Tibial nerve (tissue), 4 donors: Measurements from ENCODE around the gene LST1. TPM values are rescaled to one million over a fixed set of nuclear protein-coding genes. Genes with fewer than 3 reads are reported as not detected.
"Not testable (repeated sequence)": the region's sequence is repeated elsewhere in the genome, so short reads cannot be mapped to it uniquely, and the experiment has no call there.

Source experiments
- DNase-seq, 2 donors: peaks; one replicate each; pipeline ENCODE4 v3.0.0-alpha.2; 2019; ENCODE audit warnings: low spot score in 2 of 2
- H3K27ac ChIP-seq, 4 donors: fragments of 200-600 bp; sonication (generic) in 3 of 4; one replicate each; pipeline ENCODE4 v1.5.1; 2017 to 2019; ENCODE audit warnings: mild to moderate bottlenecking in 1 of 4
- H3K27me3 ChIP-seq, 2 donors: fragments of 200-600 bp; sonication (generic) in 1 of 2; one replicate each; pipeline versions ENCODE4 v1.5.1 to v1.6.0; 2017 to 2019
- H3K36me3 ChIP-seq, 3 donors: fragments of 200-600 bp; sonication (generic); one replicate each; pipeline ENCODE4 v1.5.1; 2018 to 2019
- H3K4me1 ChIP-seq, 4 donors: fragments of 200-600 bp; sonication (generic) in 3 of 4; one replicate each; pipeline ENCODE4 v1.5.1; 2017 to 2019
- H3K4me3 ChIP-seq, 4 donors: fragments of 200-600 bp; sonication (generic) in 3 of 4; one replicate each; pipeline ENCODE4 v1.5.1; 2017 to 2019; ENCODE audit warnings: mild to moderate bottlenecking in 1 of 4, moderate library complexity in 1 of 4
- H3K9me3 ChIP-seq, 4 donors: fragments of 200-600 bp; sonication (generic) in 3 of 4; one replicate each; pipeline ENCODE4 v1.5.1; 2017 to 2019
- EP300 ChIP-seq, 2 donors: sonication (generic); formaldehyde crosslinking; IDR thresholded peaks; one replicate each; pipeline ENCODE4 v1.6.1; 2017; ENCODE audit warnings: antibody characterized with exemption in 2 of 2, mild to moderate bottlenecking in 1 of 2
- POLR2A ChIP-seq, 2 donors: fragments of 450-650 bp; IDR thresholded peaks; one replicate each; pipeline ENCODE4 v1.6.1; 2017; ENCODE audit warnings: antibody characterized with exemption in 2 of 2, mild to moderate bottlenecking in 2 of 2, moderate library complexity in 2 of 2
- WGBS, 2 donors: methylation state at CpG; one replicate each; pipeline ENCODE4 v1.1.5; 2018; 5-methylcytosine and 5-hydroxymethylcytosine counted together
- total RNA-seq, 4 donors: library from RNA; depleted of rRNA; stranded (reverse); fragments of >200 nt; gene quantifications; one replicate each; pipeline ENCODE4 v1.1.0, GENCODE V29; 2016
- TF ChIP-seq, protein P1 (sequence below), 5 experiments: fragments of 200-600 bp in 3 of 5; fragments of 450-650 bp in 2 of 5; sonication (generic) in 3 of 5; IDR thresholded peaks; one replicate each; pipeline ENCODE4 v1.5.1; 2016 to 2019; ENCODE audit warnings: antibody characterized with exemption in 5 of 5, mild to moderate bottlenecking in 3 of 5, moderate library complexity in 2 of 5

The LST1 gene
- total RNA-seq, 4 donors from 2014 or later: 15.7 to 86.5 (median 20.8) TPM

DNA sequence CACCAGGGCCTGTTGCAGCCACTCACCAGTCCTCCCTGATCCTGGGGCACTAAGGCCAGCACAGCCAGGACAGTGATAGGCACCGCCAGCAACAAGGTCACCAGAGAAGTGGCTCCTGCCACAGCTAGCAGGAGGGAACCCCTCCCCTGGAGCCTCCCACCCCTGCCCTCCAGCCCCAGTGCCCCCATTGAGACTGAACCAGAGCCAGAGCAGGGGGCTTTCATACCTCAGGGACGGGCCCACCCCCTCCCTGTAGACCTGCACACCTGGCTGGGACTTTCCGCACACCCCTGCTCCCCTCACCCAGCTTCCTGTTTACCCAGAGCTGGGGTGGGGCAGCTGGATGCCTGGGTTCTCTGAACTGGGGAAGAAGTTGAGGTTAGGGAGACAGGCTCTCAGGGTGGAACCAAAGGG, 3.8 kb upstream of the LST1 start, which contains the start of gene LTB:
Gene LTB, minus strand, starts transcription at position 195 of the 414 bp plus-strand sequence. Its CDS starts 7 bp downstream, at position 188.
- Histone ChIP-seq H3K27ac (peak within 1 kb of the TSS; percentile 9 to 87 (median 67)), H3K27me3 (peaks cover 0 to 3% of the 10 kb centered on the region in 2 donors), H3K4me1 (peaks cover 0 to 19% (median 8%) of the 10 kb centered on the region in 4 donors), H3K9me3 (no peaks in the 10 kb centered on the region), H3K36me3 (no peaks in the 10 kb centered on the region), H3K4me3 (peak within 1 kb of the TSS; percentile 41 to 80 (median 67))
- DNase-seq: no peak
- 61 to 79% methylated on average over 3 of the region's 3 CpGs for WGBS, 2 donors
- TF ChIP-seq, protein P1, sequence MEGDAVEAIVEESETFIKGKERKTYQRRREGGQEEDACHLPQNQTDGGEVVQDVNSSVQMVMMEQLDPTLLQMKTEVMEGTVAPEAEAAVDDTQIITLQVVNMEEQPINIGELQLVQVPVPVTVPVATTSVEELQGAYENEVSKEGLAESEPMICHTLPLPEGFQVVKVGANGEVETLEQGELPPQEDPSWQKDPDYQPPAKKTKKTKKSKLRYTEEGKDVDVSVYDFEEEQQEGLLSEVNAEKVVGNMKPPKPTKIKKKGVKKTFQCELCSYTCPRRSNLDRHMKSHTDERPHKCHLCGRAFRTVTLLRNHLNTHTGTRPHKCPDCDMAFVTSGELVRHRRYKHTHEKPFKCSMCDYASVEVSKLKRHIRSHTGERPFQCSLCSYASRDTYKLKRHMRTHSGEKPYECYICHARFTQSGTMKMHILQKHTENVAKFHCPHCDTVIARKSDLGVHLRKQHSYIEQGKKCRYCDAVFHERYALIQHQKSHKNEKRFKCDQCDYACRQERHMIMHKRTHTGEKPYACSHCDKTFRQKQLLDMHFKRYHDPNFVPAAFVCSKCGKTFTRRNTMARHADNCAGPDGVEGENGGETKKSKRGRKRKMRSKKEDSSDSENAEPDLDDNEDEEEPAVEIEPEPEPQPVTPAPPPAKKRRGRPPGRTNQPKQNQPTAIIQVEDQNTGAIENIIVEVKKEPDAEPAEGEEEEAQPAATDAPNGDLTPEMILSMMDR (IDR thresholded peaks at IDR 0.05): no peak
- no peak for TF ChIP-seq EP300 (IDR thresholded peaks at IDR 0.05)
- no peak for TF ChIP-seq POLR2A (IDR thresholded peaks at IDR 0.05)

DNA sequence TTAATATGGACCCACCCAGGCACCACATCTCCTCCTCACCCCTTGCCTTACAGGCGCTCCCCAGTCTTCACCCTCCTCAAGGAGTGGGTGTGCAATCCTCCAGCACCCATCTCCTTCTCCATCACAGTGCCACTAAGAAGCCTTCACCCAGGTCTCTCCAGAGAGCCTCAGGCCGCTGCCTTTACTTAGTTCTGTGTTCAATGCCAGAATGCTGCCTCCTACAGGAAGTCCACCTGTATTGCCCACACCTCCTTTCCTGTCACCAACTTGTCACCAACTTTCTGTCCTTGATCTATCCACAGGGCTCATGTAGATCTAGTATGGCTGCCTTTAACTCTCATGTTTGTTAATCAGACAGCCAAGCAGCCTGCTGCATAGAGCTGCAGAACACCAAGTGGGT, 586 bp upstream of the LST1 start:
- WGBS, 2 donors: 55 to 64% methylated on average over 2 of the region's 2 CpGs
- Histone ChIP-seq H3K27ac (no peak overlapping the region), H3K9me3 (no peaks in the 10 kb centered on the region), H3K36me3 (no peaks in the 10 kb centered on the region), H3K27me3 (peaks cover 0 to 11% of the 10 kb centered on the region in 2 donors), H3K4me3 (no peak overlapping the region), H3K4me1 (peaks cover 0 to 27% (median 10%) of the 10 kb centered on the region in 4 donors)
- DNase-seq: no peak
- TF ChIP-seq EP300 (IDR thresholded peaks at IDR 0.05) (no peak), POLR2A (IDR thresholded peaks at IDR 0.05) (no peak)
- TF ChIP-seq, protein P1 (IDR thresholded peaks at IDR 0.05): no peak

DNA sequence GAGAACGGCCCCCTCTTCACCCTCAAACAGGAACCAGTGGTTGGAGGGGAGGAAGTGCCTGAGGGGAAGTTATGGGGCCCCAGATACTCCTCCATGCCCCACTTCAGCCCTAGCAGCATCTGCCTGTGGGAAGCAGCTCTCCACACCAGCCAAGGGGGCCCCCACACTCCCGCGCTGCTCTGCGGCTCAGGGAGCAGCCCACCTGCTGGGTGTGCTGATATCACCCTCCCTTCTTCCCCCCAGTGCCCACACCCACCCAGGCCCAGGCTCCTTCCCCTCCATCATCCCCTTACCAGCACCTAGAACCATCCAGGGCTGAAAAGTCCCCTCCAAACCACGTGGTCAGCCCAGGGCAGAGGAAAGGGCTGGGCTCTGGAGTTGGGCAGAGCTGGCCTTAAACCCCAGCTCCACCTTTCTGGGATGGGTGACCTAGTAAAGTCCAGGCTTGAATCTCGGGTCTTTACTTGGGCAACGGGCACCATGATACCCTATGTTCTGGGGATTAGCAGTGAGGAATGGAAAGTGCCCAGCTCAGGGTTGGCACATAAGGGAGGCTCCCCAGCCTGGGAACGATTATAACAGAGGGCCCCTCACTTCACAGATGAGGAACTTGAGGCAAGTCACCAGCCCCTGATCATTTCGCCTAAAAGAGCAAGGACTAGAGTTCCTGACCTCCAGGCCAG, 663 bp downstream of the LST1 start:
- Histone ChIP-seq H3K4me1 (peaks cover 0 to 20% (median 8%) of the 10 kb centered on the region in 4 donors), H3K36me3 (no peaks in the 10 kb centered on the region), H3K27ac (peak overlapping the region in 1 of 4 donors; percentile 21), H3K9me3 (no peaks in the 10 kb centered on the region), H3K4me3 (peak overlapping the region in 1 of 4 donors; percentile 17), H3K27me3 (peaks cover 0 to 11% of the 10 kb centered on the region in 2 donors)
- no peak for DNase-seq
- TF ChIP-seq, protein P1 (IDR thresholded peaks at IDR 0.05): no peak
- no peak for TF ChIP-seq EP300 (IDR thresholded peaks at IDR 0.05)
- no peak for TF ChIP-seq POLR2A (IDR thresholded peaks at IDR 0.05)
- WGBS, 2 donors: 63 to 72% methylated on average over 9 of the region's 9 CpGs

DNA sequence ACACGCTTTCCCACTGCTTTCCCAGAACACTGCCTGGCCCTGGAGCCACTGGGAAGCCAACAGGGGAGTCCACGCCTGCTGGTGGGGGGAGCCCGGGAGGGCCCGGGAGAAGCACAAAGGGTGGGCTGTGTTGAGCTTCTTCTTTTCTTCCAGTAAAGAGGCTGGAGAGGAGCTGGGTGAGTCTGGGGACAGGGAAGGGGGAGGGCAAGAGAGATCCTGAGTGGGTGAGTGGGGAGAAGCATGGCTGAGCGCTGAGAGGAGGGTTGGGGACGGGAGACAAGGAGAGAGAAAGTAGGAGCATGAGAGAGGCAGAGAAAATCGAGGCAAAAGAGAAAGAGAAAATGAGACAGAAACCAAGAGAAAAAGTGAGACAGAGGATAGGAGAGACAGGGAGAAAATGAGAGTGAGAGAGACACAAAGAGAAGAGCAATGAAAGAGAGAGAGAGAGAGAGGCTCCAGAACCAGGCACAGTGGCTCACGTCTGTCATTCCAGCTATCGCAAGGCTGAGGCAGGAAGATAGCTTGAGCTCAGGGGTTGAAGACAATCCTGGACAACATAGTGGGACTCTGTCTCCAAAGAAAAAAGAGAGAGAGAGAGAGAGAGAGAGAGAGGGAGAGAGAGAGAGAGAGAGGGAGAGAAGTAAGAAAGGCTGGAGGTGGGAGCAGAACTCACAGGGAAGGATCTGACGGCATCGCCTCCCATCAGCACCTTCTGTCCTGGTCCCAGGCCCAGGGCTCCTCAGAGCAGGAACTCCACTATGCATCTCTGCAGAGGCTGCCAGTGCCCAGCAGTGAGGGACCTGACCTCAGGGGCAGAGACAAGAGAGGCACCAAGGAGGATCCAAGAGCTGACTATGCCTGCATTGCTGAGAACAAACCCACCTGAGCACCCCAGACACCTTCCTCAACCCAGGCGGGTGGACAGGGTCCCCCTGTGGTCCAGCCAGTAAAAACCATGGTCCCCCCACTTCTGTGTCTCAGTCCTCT, 2.0 kb downstream of the LST1 start:
- H3K36me3 ChIP-seq: no peaks in the 10 kb centered on the region
- 39 to 45% methylated on average over 12 of the region's 12 CpGs for WGBS, 2 donors
- H3K4me3 ChIP-seq: peak overlapping the region in 1 of 4 donors; percentile 17
- H3K27me3 ChIP-seq: peaks cover 0 to 11% of the 10 kb centered on the region in 2 donors
- no peaks in the 10 kb centered on the region for H3K9me3 ChIP-seq
- peaks cover 0 to 12% (median 5%) of the 10 kb centered on the region in 4 donors for H3K4me1 ChIP-seq
- no peak for DNase-seq
- peak overlapping the region in 1 of 4 donors; percentile 53 for H3K27ac ChIP-seq
- TF ChIP-seq EP300 (IDR thresholded peaks at IDR 0.05): no peak
- TF ChIP-seq POLR2A (IDR thresholded peaks at IDR 0.05): no peak

DNA sequence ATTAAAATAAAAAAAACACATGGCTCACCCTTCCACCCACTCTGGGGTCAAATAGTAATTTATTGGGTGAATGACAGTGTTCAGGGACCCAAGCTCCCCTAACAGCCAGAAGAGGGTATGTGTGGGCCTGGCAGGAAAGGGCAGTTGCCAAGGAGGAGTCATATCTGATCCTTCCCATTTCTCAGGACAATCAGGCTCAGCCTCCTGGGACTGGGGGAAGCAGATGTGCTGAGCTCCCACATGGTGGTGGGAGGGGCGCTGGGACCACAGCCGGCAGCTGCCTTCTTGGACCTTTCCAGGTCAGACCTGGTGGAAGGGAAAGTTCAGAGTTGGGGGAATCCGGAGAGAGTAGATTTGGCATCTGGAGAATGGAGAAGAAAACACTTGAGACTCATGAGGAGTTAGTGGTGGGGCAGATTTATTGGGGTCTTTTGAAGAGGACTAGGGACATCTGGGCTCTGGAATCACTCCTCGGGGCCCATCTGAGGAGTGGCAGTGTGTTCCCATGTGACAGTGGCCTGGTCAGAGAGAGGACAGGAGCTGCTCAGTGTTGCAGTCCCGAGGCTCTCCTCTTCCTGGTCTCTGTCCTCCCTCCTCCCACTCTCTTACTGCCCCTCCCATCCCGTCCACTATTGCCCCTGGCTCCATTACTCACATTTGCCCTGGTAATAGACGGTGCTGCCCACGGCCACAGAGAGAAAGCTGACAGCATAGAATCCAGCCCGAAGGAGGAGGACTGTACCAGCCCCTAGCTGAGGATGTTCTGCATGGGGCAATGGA, 3.0 kb downstream of the LST1 start:
- no peak for DNase-seq
- H3K27ac ChIP-seq: no peak overlapping the region
- H3K27me3 ChIP-seq: peaks cover 0 to 11% of the 10 kb centered on the region in 2 donors
- no peaks in the 10 kb centered on the region for H3K9me3 ChIP-seq
- TF ChIP-seq, protein P1 (IDR thresholded peaks at IDR 0.05): no peak
- 42 to 44% methylated on average over 9 of the region's 9 CpGs for WGBS, 2 donors
- H3K4me1 ChIP-seq: peaks cover 0 to 12% (median 5%) of the 10 kb centered on the region in 4 donors
- no peaks in the 10 kb centered on the region for H3K36me3 ChIP-seq
- no peak overlapping the region for H3K4me3 ChIP-seq

DNA sequence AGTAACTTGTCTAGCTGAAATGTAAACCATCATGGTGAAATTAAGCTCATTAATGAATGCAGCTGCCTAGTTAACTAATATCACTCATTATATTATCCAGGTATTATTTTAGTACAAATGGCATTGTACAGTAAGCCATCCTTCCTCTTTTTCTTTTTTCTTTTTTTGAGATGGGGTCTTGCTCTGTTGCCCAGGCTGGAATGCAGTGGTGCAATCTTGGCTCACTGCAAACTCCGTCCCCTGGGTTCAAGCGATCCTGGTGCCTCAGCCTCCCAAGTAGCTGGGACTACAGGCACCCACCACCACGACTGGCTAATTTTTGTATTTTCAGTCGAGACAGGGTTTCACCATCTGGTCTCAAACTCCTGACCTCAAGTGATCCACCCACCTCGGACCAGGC, 4.6 kb downstream of the LST1 start:
- not testable (repeated sequence) for H3K4me1 ChIP-seq, DNase-seq, H3K9me3 ChIP-seq, H3K4me3 ChIP-seq, H3K27ac ChIP-seq, H3K36me3 ChIP-seq
- 73 to 87% methylated on average over 5 of the region's 5 CpGs for WGBS, 2 donors
- peaks cover 0 to 11% of the 10 kb centered on the region in 2 donors for H3K27me3 ChIP-seq
